Osteoblast (primary cell): ENCODE measurements around the gene TNFAIP2. TPM values are rescaled to one million over a fixed set of nuclear protein-coding genes. Genes with fewer than 3 reads are reported as not detected.

ENCODE experiments used
- DNase-seq: peaks from one replicate; pipeline ENCODE4 v3.0.0; 2011; ENCODE audit warnings: low spot score, mixed read lengths; ENCODE audit not compliant: insufficient read length; ENCODE audit errors: missing footprints
- H2AFZ ChIP-seq: 2 replicates; pipeline ENCODE4 v1.6.0; 2011; ENCODE audit warnings: mild to moderate bottlenecking, low read length
- H3K27ac ChIP-seq: 2 replicates; pipeline ENCODE4 v1.5.1; 2011; ENCODE audit warnings: mild to moderate bottlenecking, low read depth, low read length, moderate library complexity
- H3K27me3 ChIP-seq: 2 replicates; pipeline ENCODE4 v1.6.0; 2012; ENCODE audit warnings: mild to moderate bottlenecking, control low read depth, inconsistent platforms, low read length, moderate library complexity; ENCODE audit not compliant: insufficient read depth
- H3K36me3 ChIP-seq: 2 replicates; pipeline ENCODE4 v1.5.1; 2011; ENCODE audit warnings: mild to moderate bottlenecking, low read length, control low read depth, moderate library complexity; ENCODE audit not compliant: insufficient read depth
- H3K4me1 ChIP-seq: 2 replicates; pipeline ENCODE4 v1.5.1; 2011; ENCODE audit warnings: mild to moderate bottlenecking, low read length, control low read depth, moderate library complexity; ENCODE audit not compliant: insufficient read depth
- H3K4me2 ChIP-seq: 2 replicates; pipeline ENCODE4 v1.6.0; 2011; ENCODE audit warnings: mild to moderate bottlenecking, low read length; ENCODE audit not compliant: insufficient read depth
- H3K4me3 ChIP-seq: fragments of 200-600 bp; sonication (generic); 3 replicates; pipeline ENCODE4 v1.5.1; 2012; ENCODE audit warnings: mild to moderate bottlenecking, low read length, inconsistent platforms; ENCODE audit not compliant: insufficient read depth
- H3K79me2 ChIP-seq: 2 replicates; pipeline ENCODE4 v1.6.0; 2012; ENCODE audit warnings: mild to moderate bottlenecking, low read length, control low read depth, inconsistent platforms; ENCODE audit not compliant: insufficient read depth
- H3K9me3 ChIP-seq: 2 replicates; pipeline ENCODE4 v1.5.1; 2011; ENCODE audit warnings: low read depth, low read length, control low read depth
- H4K20me1 ChIP-seq: 2 replicates; pipeline ENCODE4 v1.6.0; 2012; ENCODE audit warnings: mild to moderate bottlenecking, low read length, control low read depth; ENCODE audit not compliant: insufficient read depth
- CTCF ChIP-seq: IDR thresholded peaks from 2 replicates; pipeline ENCODE4 v1.5.1; 2011; ENCODE audit warnings: mild to moderate bottlenecking, low read depth, low read length, moderate library complexity; ENCODE audit errors: extremely low read depth
- total RNA-seq: library from RNA; depleted of rRNA; stranded (reverse); fragments of >200 nt; gene quantifications from 2 replicates; pipeline ENCODE4 v1.2.3, GENCODE V29; 2012

The TNFAIP2 gene
- total RNA-seq, 1 donor: 60.1 TPM

GRCh38 chr14:103104654-103105452 lies 18.4 kb upstream of the TNFAIP2 start:
- Histone ChIP-seq H3K79me2 (no peaks in the 10 kb centered on the region), H4K20me1 (no peaks in the 10 kb centered on the region), H3K4me3 (no peak overlapping the region), H3K4me2 (no peak overlapping the region), H3K27ac (no peak overlapping the region), H3K36me3 (no peaks in the 10 kb centered on the region), H3K27me3 (peaks cover 28% of the 10 kb centered on the region), H2AFZ (no peak overlapping the region), H3K4me1 (peaks cover 6% of the 10 kb centered on the region), H3K9me3 (no peaks in the 10 kb centered on the region)
- peak; percentile 98 for DNase-seq
- TF ChIP-seq CTCF: peak; percentile 84

GRCh38 chr14:103105580-103106150 lies 17.6 kb upstream of the TNFAIP2 start:
- H3K27ac ChIP-seq: no peak overlapping the region
- H2AFZ ChIP-seq: no peak overlapping the region
- DNase-seq: no peak
- no peak for TF ChIP-seq CTCF
- H3K9me3 ChIP-seq: no peaks in the 10 kb centered on the region
- H3K27me3 ChIP-seq: peaks cover 28% of the 10 kb centered on the region
- H3K36me3 ChIP-seq: no peaks in the 10 kb centered on the region
- peaks cover 14% of the 10 kb centered on the region for H3K4me1 ChIP-seq
- H4K20me1 ChIP-seq: no peaks in the 10 kb centered on the region
- H3K4me2 ChIP-seq: no peak overlapping the region
- H3K79me2 ChIP-seq: no peaks in the 10 kb centered on the region
- H3K4me3 ChIP-seq: no peak overlapping the region

GRCh38 chr14:103107455-103107854 lies 15.8 kb upstream of the TNFAIP2 start:
- Histone ChIP-seq H3K27ac (no peak overlapping the region), H3K27me3 (peaks cover 25% of the 10 kb centered on the region), H3K36me3 (no peaks in the 10 kb centered on the region), H3K9me3 (no peaks in the 10 kb centered on the region), H3K4me1 (peaks cover 16% of the 10 kb centered on the region), H3K79me2 (no peaks in the 10 kb centered on the region), H2AFZ (no peak overlapping the region), H3K4me3 (no peak overlapping the region), H4K20me1 (no peaks in the 10 kb centered on the region), H3K4me2 (no peak overlapping the region)
- no peak for DNase-seq
- TF ChIP-seq CTCF: no peak
